HG03097 (cell line): Measurements from ENCODE around the gene CEP131.

Source experiments
- ATAC-seq: cut with Tn5 transposase; IDR thresholded peaks from one replicate; pipeline ENCODE4 v1.9.1; 2021; ENCODE audit not compliant: unreplicated experiment, low FRiP score

Gene CEP131

DNA sequence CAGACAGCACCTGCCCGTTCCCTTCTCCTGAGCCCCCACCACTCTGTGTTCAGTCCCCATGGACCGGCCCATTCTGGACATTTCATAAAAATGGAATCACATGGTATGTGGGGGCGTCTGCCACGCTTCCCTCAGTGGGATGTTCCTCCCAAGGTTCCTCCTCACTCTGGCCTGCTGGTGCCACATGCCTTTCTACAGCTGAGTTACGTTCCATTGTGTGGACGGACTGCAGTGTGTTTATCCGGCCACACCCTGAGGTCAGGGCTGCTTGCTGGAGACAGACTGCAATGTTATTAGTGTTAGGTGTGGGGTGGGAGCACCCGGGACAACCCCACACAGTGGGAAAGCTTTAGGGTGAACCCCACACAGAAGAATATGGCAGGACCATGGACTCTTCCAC is 50.8 kb downstream of the CEP131 start:
- ATAC-seq = no peak

DNA sequence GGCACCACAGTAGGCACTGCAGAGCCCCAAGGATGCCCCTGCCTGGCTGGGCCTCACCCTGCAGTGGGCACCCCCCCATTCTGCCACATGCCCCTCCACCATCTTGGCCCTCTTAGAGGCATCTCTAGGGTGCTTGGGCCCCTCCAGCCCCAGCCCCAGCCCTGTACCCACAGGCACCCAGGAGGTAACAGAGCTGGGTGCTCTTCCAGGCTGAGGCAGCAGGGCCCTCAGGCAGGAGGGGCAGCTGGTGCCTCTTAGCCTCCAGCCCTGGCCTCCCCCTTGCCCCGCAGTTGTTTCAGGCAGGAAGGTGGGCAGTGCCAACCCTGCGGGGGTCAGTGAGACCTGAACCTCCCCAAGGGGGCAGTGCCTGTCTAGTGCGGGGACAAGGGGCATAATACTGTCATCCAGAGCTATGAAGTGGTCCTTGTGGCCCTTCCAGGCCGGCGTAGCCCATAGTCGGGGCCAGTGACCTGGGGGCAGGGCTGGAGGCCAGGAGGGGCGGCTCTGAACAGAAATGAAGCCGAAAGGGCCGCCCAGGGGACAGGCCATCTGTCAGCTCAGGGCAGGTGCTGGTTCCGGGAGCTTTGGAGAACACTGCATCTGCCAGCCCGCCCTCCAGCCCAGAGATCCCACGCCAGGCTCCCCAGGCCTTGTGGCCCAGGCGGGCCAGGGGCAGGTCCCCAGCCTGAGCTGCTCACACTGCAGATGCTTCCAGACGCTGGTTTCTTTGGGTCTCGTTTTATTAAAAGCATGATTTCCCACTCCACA is 51.9 kb downstream of the CEP131 start:
- no peak for ATAC-seq

DNA sequence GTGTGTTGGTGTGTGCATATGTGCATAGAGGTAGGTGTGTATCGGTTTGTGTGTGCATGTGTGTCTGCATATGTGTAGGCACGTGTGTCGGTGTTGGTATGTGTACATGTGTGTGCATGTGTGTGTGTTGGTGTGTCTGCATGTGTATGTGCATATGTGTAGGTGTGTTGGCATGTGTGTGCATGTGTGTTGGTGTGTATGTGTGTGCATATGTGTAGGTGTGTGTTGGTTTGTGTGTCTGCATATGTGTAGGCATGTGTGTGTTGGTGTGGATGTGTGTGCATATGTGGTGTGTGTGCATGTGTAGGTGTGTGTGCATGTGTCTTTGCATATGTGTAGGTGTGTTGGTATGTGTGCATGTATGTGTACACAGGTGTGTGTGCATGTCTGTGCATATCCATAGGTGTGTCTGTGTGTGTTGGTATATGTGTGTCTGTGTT is 52.9 kb downstream of the CEP131 start:
- ATAC-seq = no peak

DNA sequence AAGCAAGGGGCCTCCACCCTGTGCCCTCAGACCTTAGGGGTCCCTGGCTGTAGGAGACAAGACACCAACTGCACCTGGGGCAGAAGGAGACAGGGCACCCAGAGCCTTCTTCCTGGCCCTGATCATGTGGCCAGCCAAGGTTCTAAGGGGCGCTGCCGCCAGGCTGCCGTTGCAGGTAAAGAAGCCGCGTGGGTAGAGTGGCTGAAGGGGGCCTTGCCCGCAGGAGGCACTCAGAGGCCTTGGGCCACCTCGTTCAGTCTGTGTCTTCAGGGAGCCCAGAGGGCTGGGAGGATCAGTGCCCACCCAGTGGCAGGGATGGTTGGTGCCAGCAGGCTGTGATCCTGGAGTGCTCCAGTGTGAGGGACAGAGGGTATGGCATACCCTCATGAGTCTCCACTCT is 55.1 kb downstream of the CEP131 start:
- ATAC-seq = no peak

DNA sequence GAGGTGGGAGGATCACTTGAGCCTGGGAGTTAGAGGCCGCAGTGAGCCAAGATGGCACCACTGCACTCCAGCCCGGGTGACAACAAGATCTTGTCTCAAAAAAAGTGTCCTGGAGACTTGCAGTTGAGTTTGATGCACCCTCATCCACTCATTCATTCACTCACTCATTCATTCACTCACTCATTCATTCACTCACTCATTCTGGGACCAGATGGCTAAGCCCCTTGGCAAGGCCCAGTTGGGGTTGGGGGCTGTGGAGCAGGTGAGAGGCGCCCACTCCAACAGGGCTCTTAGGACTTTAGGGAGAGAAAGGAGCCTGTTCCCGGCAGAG is 55.6 kb downstream of the CEP131 start:
- ATAC-seq = no peak

DNA sequence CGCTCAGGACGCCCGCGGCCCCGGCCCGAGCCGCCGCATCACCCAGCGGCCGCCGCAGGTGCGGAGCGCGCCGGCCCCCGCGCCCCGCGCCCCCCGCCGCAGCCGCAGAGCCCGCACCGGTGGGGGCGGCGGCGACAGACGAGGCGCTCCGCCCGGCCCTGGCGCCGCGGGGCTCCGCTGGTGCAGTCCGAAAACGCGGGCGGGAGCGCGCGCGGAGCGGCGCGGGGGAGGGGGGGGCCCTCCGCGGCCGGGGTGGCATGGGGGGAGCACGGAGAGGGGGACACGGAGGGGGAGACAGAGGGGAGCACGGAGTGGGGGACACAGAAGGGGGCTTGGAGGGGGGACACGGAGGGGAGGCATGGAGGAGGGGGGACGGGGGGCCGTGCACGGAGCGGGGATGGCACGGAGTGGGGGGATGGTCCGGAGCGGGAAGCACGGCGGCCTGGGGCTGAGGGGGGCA is 56.7 kb downstream of the CEP131 start, which contains the start of gene AATK:
AATK (minus strand) TSS at position 189 of the 460 bp plus-strand sequence. CDS start 229 bp downstream, outside the sequence.
- ATAC-seq = no peak

DNA sequence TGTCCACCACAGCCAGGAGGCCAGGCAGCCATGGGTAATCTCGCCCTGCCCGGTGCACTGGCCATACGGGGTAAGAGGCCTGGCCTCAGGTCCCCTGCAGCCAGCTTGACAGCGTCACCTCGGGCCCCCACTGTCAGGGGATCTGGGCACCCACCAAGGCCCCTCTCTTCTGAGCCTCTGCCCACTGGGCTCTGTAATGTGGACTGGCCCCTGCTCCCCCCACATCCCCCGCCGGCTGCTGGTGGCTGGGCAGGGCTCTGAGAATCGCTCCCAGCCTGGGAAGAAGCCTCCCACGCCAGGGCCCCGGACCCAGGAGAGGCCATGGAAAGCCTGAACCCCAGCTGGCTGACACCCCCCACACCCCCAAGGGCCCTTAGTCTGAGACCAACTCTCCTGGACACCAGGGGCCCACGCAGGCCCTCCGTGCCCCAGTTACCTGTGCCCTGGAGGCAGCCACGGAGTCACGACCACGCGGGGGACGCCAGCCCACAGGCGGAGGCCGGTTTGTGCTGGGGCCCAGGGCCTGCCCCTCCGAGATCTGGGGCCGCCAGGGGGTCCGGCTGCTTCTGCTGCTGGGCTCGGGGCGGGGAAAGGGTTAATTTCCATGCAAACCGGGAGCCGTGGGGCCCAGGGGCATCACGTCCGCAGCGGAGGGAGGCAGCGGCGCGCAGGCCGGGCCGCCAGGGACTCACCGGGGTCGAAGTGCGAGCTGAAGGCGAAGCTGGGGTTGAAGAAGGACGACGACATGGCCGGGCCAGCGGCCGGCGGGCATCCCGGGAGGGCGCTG is 57.3 kb downstream of the CEP131 start, which contains the start of gene PVALEF:
PVALEF (plus strand) TSS at position 262 of the 787 bp plus-strand sequence. CDS start 15,720 bp downstream, outside the sequence.
- ATAC-seq = no peak

DNA sequence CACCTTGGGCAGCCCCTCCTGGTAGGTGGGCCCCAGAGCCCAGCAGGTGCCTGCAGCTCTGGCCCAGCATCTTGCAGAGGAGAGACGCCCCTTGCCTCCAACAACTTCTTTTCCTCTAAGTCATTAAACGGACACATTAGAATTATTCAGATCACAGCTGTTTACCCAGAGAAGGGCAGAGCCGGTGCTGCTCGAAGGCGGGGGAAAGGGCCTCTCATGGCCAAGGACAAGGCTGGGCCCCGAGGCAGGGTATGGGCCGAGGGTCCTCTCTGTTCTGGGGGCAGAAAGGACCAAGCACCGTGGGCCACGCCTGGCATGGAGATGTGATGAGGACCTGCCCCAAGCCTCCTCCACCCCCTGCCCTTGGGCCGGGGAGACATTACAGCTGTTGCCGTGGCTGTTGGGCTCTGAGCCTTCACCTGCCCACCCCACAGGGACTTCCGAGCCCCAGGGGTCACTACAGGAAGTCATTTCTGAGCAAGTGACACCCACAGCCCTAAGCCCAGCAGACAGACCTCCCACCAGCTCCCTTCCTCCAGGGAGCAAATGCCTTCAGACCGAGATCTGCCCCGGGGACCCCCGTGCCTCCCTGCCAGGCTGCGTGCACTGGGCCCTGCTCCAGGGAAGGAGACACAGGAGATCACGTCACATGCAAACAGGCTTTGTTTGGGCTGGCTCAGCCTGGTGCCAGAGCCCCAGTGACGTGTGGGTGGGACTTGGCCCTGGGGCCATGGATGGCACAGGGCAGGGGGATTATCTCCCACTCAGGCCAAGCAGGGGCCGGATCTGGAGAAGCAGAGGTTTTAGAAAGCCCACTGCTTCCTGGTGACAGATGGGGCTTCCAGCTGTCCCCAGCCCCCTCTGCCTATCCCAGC is 58.2 kb downstream of the CEP131 start:
- no peak for ATAC-seq

DNA sequence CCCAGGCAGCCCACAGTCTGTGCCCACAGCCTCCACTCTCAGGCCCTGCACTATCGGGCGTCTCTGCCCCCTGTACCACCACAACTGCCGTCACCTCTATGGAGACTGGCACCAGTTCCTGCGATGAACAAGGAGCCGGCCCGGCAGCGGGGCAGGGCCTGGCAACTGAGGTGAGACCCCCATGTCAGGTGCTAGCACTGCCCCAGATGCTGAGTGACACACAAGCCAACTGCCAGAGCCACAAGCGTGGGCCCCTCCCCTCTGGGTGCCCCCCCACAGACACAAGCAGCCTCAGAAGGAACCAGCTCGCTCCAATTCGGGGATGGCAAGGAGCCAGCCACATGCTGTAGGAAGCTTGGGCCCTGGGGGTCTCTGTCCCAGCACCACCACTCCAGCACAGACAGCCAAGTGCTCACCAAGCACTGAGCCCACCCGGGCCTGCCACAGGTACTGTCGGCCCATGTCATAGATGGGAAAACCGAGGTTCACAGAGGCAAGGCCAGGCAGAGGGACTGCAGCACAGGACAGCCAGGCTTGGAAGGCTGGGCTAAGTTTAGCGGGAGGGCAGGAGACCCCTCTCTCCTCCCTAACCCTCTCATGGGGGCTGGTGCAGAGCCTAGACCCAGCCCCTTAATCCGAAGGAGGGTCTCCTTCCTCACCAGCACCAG is 58.9 kb downstream of the CEP131 start:
- no peak for ATAC-seq

DNA sequence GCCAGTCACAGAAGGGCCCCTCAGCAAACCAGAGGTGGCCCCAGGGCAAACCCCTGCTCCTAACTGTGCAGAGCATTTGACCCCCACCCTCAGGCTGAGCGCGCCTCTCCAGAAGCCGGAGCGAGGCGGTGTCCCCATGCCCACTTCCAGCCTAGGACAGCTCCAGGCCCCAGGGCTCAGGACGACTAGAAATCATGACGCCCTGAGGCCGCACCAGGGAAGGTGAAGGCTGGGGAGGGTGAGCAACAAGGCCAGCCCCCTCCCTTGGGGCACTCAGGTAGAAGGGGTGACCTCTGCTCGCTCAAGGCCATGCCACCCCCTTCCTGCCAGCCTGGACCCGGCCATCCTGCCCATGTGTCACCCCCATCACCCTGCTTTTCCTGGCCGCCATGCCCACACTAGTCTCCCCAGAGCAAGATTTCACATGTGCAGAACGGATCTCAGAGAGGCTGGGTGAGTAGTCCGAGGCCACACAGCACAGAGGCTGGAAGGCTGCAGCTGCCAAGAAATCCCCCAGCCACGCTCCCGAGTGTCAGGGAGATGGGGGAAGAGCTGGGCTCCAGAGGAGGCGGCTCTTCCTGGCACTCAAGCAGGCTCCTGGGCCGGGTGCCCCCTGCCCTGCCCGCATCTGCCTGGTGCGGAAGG is 59.6 kb downstream of the CEP131 start:
- ATAC-seq = no peak

DNA sequence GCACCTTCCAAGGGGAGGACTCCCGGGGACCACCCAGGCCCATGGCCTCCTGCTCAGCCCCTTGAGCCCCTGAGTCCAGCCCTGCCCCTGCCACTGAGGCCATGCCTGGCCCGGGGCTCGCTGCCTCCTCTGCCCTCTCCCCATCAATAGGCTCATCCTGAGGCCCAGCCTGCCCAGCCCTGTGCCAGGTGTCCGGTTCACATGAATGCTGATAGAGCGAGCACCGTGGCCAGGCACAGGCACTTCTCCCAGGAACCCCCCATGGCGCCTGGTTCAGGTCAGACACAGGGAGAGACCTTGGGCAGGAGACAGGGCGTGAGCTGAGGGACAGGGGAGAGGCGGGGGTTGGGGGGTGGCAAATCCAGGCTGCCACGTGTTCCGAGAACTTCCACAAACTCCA is 60.3 kb downstream of the CEP131 start:
- no peak for ATAC-seq

DNA sequence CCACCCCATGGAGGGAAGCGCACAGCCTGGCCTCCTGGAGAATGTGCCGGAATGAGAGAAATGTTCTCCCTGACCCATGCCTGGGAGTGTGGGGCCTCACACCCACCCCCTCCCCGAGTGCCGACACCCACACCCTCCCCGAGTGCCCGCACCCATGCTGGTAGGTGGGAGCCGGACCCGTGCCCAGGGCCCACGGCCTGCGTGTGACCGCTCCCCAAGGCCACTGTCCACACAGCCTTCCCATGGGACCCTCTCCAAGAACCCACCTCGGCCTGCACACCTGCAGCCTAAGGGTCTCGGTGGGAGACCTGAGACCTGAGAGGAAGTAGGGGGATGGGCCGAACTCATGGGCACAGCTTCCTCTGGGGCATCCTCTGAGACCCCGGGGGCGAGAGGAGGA is 60.8 kb downstream of the CEP131 start:
- no peak for ATAC-seq

DNA sequence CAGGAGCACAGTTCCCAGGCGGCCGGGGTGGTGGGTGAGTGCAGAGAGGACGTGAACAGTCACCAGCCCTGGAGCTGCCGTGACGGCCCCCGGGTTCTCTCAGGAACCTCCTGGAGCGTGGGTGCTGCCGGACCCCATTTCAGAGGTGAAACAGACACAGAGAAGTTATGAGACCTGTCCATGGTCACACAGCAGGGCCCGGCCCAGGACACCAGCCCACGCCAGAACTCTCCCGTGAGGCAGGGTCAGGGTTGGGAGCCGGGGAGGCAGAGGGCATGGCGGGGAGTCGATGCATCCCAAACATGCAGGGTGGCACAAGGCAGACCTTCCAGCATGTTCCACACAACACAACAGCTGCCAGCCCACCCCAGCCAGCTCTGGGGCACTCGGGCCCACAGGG is 61.2 kb downstream of the CEP131 start:
- no peak for ATAC-seq

DNA sequence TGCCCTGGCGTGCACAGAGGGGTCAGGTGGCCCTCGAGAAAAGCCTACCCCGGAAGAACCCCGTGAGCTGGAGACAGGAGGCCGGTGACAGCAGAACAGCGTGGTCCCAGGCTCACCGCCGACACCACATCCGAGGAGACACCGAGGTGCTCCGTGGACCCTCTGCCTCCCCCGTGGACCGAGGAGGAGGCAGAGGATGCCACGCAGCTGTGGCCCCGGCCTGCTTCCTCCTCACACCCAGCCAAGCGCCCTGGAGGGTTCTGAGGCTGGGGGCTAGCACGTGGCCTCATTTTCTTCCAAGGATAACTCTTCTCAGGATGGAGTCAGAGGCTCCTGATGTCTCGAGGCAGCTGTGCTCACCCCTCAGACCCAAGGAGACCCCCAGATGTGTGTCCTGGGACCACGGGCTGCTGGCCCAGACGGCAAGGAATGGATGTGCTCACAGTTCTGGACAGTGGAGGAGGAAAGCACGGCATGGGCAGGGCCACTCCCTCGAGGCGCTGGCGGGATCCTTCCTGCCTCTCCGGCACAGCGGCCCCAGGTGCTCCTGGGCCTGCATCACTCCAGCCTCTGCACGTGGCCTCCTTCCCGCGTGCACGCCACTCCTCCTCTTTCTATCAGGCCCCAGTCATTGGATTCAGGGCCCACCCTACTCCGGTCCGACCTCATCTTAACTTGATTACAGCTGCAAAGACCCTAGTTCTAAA is 61.9 kb downstream of the CEP131 start:
- no peak for ATAC-seq

DNA sequence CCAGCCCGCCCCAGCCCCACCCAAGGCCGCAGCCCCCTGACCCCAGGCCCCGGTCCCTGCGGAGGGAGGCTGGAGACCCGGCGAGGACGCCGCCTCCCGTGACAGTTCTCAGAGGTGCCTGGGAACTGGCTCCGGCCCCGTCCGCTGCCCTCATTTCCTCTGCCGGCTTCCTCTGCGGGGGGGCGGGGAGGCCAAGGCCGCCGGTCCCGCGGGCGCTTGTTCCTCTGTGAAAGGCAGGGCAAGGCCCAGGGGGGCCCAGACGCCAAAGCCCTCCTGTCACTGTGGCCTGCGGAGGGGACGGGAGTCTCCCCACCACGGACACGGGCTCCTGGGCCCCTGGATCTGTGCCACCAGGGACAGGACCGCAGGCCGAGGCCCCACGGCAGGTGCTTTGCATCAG is 62.5 kb downstream of the CEP131 start:
- ATAC-seq = no peak

DNA sequence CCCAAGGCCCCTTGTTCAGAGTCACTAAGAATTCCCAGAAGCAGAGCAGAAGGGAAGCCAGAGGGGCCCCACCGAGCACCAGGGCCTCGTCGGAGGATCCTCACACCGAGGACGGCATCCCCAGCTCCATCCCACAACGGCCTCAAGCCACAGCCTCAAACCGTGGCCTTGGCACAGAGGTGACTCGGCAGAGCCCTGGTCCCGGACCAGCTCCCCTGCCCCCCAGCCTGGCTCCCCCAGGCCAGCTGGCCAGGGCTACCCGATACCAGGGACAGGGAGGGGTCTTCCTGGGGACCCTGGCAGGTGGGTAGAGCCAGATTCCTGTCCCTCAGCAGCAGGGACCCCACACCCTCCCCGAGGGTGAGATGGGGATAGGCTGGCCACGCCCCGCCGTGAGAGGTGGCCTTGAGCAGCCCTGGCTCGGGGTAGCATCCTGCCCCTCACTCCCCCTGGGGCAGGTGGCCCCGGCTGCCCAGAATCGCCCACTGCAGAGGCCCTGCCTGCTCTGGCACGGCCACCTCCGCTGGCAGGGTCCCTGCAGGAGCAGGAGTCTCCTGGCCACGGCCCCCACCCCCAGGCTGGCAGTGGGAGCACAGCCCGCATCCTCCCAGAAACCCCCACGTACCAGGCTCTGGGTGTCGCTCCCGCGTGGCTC is 63.0 kb downstream of the CEP131 start:
- no peak for ATAC-seq

DNA sequence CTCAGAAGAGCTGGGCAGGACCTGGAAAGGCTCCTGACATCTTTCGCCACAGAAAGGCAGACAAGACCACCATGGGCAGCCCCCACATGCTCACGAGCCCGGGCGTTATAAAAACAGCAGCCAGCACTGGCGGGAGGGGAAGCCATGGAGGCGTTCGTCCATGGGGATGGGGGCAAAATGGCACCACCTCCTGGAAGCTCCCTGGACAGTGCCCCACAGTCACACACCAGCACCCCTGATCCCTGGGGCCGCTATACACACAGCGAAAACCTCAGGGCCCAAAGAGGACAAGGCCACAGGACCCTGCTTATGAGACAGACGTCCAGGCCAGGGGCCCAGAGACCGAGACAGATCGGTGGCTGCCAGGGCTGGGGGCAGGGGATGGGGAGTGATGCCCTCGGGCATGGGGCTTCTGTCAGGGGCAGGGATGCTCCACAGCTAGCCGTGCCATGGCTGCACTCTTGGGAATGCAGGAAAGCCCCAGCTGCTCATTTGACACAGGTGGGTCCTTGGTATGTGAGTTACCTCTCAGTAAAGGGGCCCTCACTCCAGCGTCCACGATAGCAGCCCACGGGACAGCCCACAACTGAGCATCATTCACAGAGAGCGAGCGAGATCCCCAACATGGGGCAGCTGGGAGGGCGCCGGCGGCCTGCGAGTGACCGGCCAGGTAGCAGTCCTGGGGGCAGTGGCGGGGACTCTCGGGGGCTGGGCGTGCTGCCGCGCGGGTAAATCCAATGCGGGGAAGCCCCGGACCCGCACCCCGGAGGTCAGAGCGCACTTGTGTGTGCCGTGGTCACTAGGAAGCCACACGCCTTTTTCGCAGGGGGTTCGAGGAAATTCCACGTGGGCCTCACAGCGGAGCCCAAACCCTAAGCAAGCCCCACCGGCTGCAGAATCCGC is 63.8 kb downstream of the CEP131 start:
- ATAC-seq = no peak
